Measurements from ENCODE around the gene CHMP4A.

- no peak for TF ChIP-seq POLR2A (IDR thresholded peaks at IDR 0.05)
- no peak for TF ChIP-seq CTCF (IDR thresholded peaks at IDR 0.05)
These were observed 24.2 kb upstream of the CHMP4A start for GRCh38 chr14:24237463-24237955.
